ENCODE measurements around the gene MYH6. TPM values are rescaled to one million over a fixed set of nuclear protein-coding genes. Genes with fewer than 3 reads are reported as not detected.

Gene MYH6
- total RNA-seq, 2 donors from 2014 or later, result 1.6 TPM; not detected in 1

DNA sequence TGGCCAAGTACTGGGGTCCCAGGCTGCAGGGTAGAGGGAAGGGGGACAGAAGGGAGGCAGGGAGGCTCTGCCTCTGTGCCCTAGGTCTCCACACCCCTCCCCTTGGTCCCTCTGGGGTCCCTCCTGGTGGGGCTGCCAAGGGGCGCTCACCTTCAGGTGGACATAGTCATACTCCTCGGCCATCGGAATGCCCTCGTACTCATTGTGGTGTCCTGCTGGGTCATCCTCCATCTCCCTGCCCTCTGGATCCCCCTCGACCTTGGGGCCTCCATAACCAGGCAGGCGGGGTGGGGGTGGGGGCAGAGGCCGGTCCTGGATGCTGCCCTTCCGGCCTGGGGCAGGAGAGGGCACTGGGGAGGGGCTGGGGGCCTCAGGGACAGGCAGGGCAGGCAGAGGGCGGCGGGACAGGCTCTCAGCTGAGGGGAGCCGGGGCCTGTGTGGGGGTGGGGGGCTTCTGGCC, 48.9 kb downstream of the MYH6 start:
- no peaks in the 10 kb centered on the region for H3K9me3 ChIP-seq
- DNase-seq, result no peak
- no peaks in the 10 kb centered on the region for H3K36me3 ChIP-seq
- H3K4me1 ChIP-seq, result no peaks in the 10 kb centered on the region
- H3K4me3 ChIP-seq, result no peak overlapping the region
- H3K27me3 ChIP-seq, result peaks cover 2% of the 10 kb centered on the region
- intact Hi-C loops (cut with DNase I), result no loop called here
- no peak overlapping the region for H3K27ac ChIP-seq
- no peak overlapping the region for H3K9ac ChIP-seq (ENCODE audit: low read depth in 2 of 2, low read length in 2 of 2)
- TF ChIP-seq, protein P1, sequence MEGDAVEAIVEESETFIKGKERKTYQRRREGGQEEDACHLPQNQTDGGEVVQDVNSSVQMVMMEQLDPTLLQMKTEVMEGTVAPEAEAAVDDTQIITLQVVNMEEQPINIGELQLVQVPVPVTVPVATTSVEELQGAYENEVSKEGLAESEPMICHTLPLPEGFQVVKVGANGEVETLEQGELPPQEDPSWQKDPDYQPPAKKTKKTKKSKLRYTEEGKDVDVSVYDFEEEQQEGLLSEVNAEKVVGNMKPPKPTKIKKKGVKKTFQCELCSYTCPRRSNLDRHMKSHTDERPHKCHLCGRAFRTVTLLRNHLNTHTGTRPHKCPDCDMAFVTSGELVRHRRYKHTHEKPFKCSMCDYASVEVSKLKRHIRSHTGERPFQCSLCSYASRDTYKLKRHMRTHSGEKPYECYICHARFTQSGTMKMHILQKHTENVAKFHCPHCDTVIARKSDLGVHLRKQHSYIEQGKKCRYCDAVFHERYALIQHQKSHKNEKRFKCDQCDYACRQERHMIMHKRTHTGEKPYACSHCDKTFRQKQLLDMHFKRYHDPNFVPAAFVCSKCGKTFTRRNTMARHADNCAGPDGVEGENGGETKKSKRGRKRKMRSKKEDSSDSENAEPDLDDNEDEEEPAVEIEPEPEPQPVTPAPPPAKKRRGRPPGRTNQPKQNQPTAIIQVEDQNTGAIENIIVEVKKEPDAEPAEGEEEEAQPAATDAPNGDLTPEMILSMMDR (IDR thresholded peaks at IDR 0.05), result no peak

DNA sequence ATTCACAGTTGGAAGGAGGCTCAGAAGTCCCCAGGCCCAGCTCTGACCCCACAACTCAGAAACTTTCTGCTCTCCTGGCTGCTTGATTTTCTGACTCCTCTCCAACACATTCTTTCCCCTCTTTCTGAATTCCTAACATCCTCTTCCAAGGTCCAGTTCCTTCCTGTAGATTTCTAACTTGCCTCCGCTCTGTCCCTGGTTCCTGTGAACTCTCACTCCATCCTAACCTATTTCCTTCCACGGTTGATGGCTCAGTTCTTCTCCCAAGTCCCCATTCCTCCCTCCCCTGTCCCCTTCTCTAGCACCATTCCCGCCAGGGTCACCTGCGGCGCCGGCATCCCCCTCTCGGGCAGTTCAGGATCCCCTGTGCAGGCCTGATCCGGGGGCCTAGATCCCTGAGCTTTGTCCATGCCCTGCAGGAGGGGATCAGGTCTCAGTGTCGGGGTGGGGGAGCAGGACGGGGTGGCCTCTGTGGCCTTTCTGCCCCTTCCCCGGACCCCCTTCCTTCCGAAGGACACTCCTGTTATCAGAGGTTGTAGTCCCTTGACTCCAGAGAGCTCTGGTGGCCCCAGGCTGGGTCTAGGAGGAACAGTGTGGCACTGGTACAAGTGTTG, 49.4 kb downstream of the MYH6 start:
- no peaks in the 10 kb centered on the region for H3K9me3 ChIP-seq
- intact Hi-C loops (cut with DNase I), result no loop called here
- H3K27me3 ChIP-seq, result no peaks in the 10 kb centered on the region

DNA sequence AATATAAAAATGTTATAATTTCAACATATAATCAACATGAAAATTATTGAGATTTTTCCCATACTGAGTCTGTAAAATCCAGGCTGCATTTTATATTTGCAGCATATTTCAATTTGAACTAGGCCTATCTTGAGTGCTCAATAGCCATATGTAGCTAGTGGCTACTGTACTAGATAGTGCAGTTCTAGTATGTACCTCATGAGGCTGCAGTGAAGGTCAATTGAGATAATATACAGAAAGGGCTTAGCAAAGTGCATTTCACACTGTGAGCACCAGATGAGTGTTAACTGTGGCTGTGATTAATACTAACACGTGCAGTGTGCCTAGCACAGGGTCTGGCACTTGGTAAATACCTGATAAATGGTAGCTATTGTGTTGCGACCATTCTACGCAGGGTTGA, 50.0 kb downstream of the MYH6 start:
- intact Hi-C loops (cut with DNase I), result no loop called here
- no peak for DNase-seq
- TF ChIP-seq, protein P1 (IDR thresholded peaks at IDR 0.05), result no peak
- Histone ChIP-seq H3K4me1 (no peaks in the 10 kb centered on the region), H3K9me3 (no peaks in the 10 kb centered on the region), H3K27ac (no peak overlapping the region), H3K36me3 (no peaks in the 10 kb centered on the region), H3K27me3 (peaks cover 6% of the 10 kb centered on the region), H3K4me3 (no peak overlapping the region), H3K9ac (ENCODE audit: low read depth in 2 of 2, low read length in 2 of 2) (no peak overlapping the region)

More for the DNA sequence above, 49.4 kb downstream of the MYH6 start:
- no peaks in the 10 kb centered on the region for H3K36me3 ChIP-seq
- no peak for DNase-seq
- H3K4me3 ChIP-seq, result no peak overlapping the region
- H3K4me1 ChIP-seq, result no peaks in the 10 kb centered on the region
- H3K27ac ChIP-seq, result no peak overlapping the region
- TF ChIP-seq, protein P1 (IDR thresholded peaks at IDR 0.05), result no peak
- H3K9ac ChIP-seq (ENCODE audit: low read depth in 2 of 2, low read length in 2 of 2), result no peak overlapping the region

DNA sequence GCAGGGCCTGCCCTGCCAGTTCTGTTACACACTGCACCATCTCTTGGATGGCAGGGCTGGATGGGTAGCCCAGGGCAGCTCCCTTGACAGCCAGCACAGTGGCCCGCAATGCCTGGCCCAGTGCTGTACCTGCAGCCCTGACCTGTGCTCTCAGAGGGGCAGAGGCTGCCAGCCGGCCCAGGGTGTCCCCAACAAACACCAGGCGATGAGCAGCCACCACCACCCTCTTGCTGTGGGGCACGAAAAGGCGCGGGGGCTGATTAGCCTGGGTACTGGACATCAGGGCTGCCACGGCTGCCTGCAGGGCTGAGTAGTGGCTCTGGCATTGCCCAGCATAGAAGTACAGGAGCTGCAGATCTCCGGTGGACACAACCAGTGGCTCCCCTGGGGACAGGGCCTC, 50.8 kb downstream of the MYH6 start:
- no peaks in the 10 kb centered on the region for H3K36me3 ChIP-seq
- H3K27me3 ChIP-seq, result peaks cover 13% of the 10 kb centered on the region
- no peak overlapping the region for H3K9ac ChIP-seq (ENCODE audit: low read depth in 2 of 2, low read length in 2 of 2)
- TF ChIP-seq, protein P1 (IDR thresholded peaks at IDR 0.05), result no peak
- H3K4me1 ChIP-seq, result peaks cover under 1% of the 10 kb centered on the region
- no peaks in the 10 kb centered on the region for H3K9me3 ChIP-seq
- no peak overlapping the region for H3K27ac ChIP-seq
- H3K4me3 ChIP-seq, result no peak overlapping the region
- intact Hi-C loops (cut with DNase I), result no loop called here
- no peak for DNase-seq

DNA sequence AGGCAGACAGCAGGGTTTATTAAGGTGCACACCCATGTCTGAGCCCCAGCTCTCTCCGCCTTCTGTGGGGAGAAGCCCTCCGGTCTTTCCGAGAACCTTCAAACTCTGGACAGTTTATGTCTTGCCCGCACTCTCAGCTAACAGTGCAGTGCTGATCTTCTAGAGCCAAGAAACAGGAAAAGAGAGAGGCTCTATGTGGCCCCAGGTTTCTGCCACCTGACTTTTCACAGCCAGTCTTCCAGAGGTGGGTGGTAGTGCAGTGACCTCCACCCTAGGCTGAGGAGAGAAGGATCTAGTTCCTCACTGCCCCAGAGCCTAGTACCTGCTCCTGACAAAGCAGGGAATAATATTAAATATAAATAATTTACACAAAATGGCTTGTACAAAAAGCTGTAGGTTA, 51.4 kb downstream of the MYH6 start:
- Histone ChIP-seq H3K27me3 (peaks cover 19% of the 10 kb centered on the region), H3K4me3 (no peak overlapping the region), H3K9ac (ENCODE audit: low read depth in 2 of 2, low read length in 2 of 2) (no peak overlapping the region), H3K9me3 (no peaks in the 10 kb centered on the region), H3K4me1 (peaks cover 5% of the 10 kb centered on the region), H3K27ac (no peak overlapping the region), H3K36me3 (no peaks in the 10 kb centered on the region)
- TF ChIP-seq, protein P1 (IDR thresholded peaks at IDR 0.05), result no peak
- DNase-seq, result no peak
- intact Hi-C loops (cut with DNase I), result no loop called here
